WTC11 (cell line): ENCODE results near the gene RCAN2. TPM values are rescaled to one million over a fixed set of nuclear protein-coding genes. Genes with fewer than 3 reads are reported as not detected.

ENCODE experiments used
- ATAC-seq: fragments of 200-7000 bp; cut with Tn5 transposase; 2 replicates; pipeline ENCODE4 v1.10.0; 2021; ENCODE audit warnings: mild to moderate bottlenecking, moderate library complexity
- CTCF ChIA-PET: fragments of 300-600 bp; sonication (Branson Sonifier 250); formaldehyde crosslinking; loops from one replicate; lab custom pipeline; 2021; ENCODE audit warnings: antibody characterized with exemption; lab: Charles Lee
- POLR2A ChIA-PET: fragments of 350-600 bp; sonication (Branson Sonifier 250); formaldehyde crosslinking; loops from one replicate; lab custom pipeline; 2021; ENCODE audit warnings: antibody characterized with exemption; lab: Charles Lee
- DNase-seq: peaks from one replicate; pipeline ENCODE4 v3.0.0; 2021; ENCODE audit warnings: low spot score
- H3K27ac Mint-ChIP-seq: 2 replicates; pipeline ENCODE4 v1.8.0; 2021; ENCODE audit warnings: mixed read lengths
- H3K27me3 Mint-ChIP-seq: 2 replicates; pipeline ENCODE4 v1.8.0; 2021; ENCODE audit warnings: low read depth, mild to moderate bottlenecking, moderate library complexity, mixed read lengths
- H3K36me3 Mint-ChIP-seq: 2 replicates; pipeline ENCODE4 v1.8.0; 2021; ENCODE audit warnings: mixed read lengths
- H3K4me1 Mint-ChIP-seq: 2 replicates; pipeline ENCODE4 v1.8.0; 2022; ENCODE audit warnings: mixed read lengths
- H3K4me3 Mint-ChIP-seq: 2 replicates; pipeline ENCODE4 v1.8.0; 2021; ENCODE audit warnings: mild to moderate bottlenecking, moderate library complexity, mixed read lengths
- H3K9me3 Mint-ChIP-seq: 2 replicates; pipeline ENCODE4 v1.8.0; 2021; ENCODE audit warnings: mixed read lengths
- CREB1 ChIP-seq: sonication (generic); formaldehyde crosslinking; IDR thresholded peaks from 2 replicates; pipeline ENCODE4 v1.8.0; 2023; ENCODE audit warnings: mild to moderate bottlenecking, missing genetic modification reagents
- FOXJ3 ChIP-seq: sonication (generic); formaldehyde crosslinking; IDR thresholded peaks from 2 replicates; pipeline ENCODE4 v1.9.0; 2021; ENCODE audit warnings: missing genetic modification reagents, mild to moderate bottlenecking, borderline replicate concordance
- FOXK1 ChIP-seq: sonication (generic); formaldehyde crosslinking; IDR thresholded peaks from 2 replicates; pipeline ENCODE4 v1.8.0; 2022; ENCODE audit warnings: mild to moderate bottlenecking, moderate library complexity, missing genetic modification reagents
- MYBL2 ChIP-seq: sonication (generic); formaldehyde crosslinking; IDR thresholded peaks from 2 replicates; pipeline ENCODE4 v1.8.1; 2023; ENCODE audit warnings: mild to moderate bottlenecking, moderate library complexity, missing genetic modification reagents
- NFYB ChIP-seq: sonication (generic); formaldehyde crosslinking; conservative IDR thresholded peaks from 2 replicates; pipeline ENCODE4 v1.8.0; 2022; ENCODE audit warnings: low read depth, missing genetic modification reagents
- NR2C2 ChIP-seq: sonication (generic); formaldehyde crosslinking; IDR thresholded peaks from 2 replicates; pipeline ENCODE4 v1.8.0; 2022; ENCODE audit warnings: mild to moderate bottlenecking, missing genetic modification reagents
- SOX15 ChIP-seq: fragments of 250-450 bp; sonication (Bioruptor Pico); IDR thresholded peaks from 2 replicates; pipeline ENCODE4 v1.9.0; 2021; ENCODE audit warnings: mild to moderate bottlenecking
- ZBTB21 ChIP-seq: sonication (generic); formaldehyde crosslinking; IDR thresholded peaks from 2 replicates; pipeline ENCODE4 v1.8.1; 2023; ENCODE audit warnings: mild to moderate bottlenecking, missing genetic modification reagents, borderline replicate concordance
- ZNF671 ChIP-seq: fragments of 250-450 bp; sonication (Bioruptor Pico); IDR thresholded peaks from 2 replicates; pipeline ENCODE4 v1.8.0; 2021; ENCODE audit warnings: mild to moderate bottlenecking
- total RNA-seq: library from RNA; stranded (reverse); gene quantifications from 3 replicates; pipeline ENCODE4 v1.2.3, GENCODE V29; 2021
- TF ChIP-seq, protein P1 (sequence below): sonication (generic); formaldehyde crosslinking; IDR thresholded peaks from 2 replicates; pipeline ENCODE4 v1.8.0; 2023; ENCODE audit warnings: mild to moderate bottlenecking, missing genetic modification reagents
- TF ChIP-seq, protein P2 (sequence below): sonication (generic); formaldehyde crosslinking; IDR thresholded peaks from 2 replicates; pipeline ENCODE4 v1.8.1; 2023; ENCODE audit warnings: mild to moderate bottlenecking, moderate library complexity, missing genetic modification reagents
- TF ChIP-seq, protein P3 (sequence below): sonication (generic); formaldehyde crosslinking; IDR thresholded peaks from 2 replicates; pipeline ENCODE4 v1.8.1; 2023; ENCODE audit warnings: mild to moderate bottlenecking, missing genetic modification reagents, moderate library complexity
- TF ChIP-seq, protein P4 (sequence below): sonication (generic); formaldehyde crosslinking; IDR thresholded peaks from 2 replicates; pipeline ENCODE4 v1.8.0; 2022; ENCODE audit warnings: missing genetic modification reagents
- TF ChIP-seq, protein P5 (sequence below): fragments of 250-450 bp; sonication (Bioruptor Pico); IDR thresholded peaks from 2 replicates; pipeline ENCODE4 v1.8.0; 2021; ENCODE audit warnings: mild to moderate bottlenecking
- TF ChIP-seq, protein P6 (sequence below): sonication (generic); formaldehyde crosslinking; IDR thresholded peaks from 2 replicates; pipeline ENCODE4 v1.8.0; 2022; ENCODE audit warnings: mild to moderate bottlenecking, missing genetic modification reagents
- TF ChIP-seq, protein P7 (sequence below): sonication (generic); formaldehyde crosslinking; IDR thresholded peaks from 2 replicates; pipeline ENCODE4 v1.8.1; 2022; ENCODE audit warnings: mild to moderate bottlenecking, moderate library complexity, missing genetic modification reagents
- TF ChIP-seq, protein P8 (sequence below): fragments of 250-450 bp; sonication (Bioruptor Pico); conservative IDR thresholded peaks from 2 replicates; pipeline ENCODE4 v1.9.0; 2021; ENCODE audit warnings: mild to moderate bottlenecking

RCAN2 gene
- total RNA-seq, 1 experiment from 2014 or later = 3.9 TPM

DNA sequence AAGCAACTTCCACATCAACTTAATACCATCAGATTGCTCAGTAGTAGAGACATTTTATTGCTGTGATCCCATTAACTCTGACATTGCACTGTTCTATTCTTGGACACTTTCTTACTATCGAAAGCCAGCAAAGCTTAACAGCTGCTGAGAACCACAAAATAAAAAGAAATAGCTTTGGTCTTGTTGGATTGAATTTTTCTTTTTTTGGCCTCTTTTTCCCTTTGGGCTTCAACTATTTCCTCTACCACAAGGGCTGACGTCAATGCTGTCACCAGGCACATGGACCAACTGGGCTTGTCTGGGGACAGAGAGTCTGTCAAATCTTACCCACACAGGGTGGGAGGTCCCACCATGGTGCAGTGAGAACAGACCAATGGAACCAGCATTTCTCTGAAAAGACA lies 257.1 kb downstream of the RCAN2 start:
- no peak for DNase-seq
- no peak overlapping the region for H3K27ac Mint-ChIP-seq
- CTCF ChIA-PET = no interaction called here

DNA sequence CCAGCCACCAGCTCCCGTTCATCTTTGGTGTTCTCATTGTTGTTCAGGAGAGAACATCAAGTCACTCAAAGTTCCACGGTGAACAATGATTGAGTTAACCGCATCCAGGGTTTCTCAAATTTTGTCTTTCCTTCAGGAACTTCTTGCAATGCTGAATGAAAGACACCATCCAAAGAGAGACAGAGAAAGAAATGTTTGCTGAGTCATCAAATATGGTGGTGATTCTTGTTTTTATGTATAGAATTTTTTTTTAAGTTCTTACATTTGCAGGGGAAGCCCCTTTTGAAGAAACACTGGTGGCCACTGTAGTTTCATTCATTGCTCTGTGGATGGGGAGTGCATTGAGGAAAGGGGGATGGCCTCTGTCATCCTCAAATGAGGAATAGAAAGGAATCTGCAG lies 258.1 kb downstream of the RCAN2 start:
- H3K9me3 Mint-ChIP-seq = peaks cover 35% of the 10 kb centered on the region
- ChIA-PET POLR2A (no interaction called here), CTCF (no interaction called here)
- no peaks in the 10 kb centered on the region for H3K4me1 Mint-ChIP-seq
- no peak overlapping the region for H3K4me3 Mint-ChIP-seq
- H3K27ac Mint-ChIP-seq = no peak overlapping the region
- H3K36me3 Mint-ChIP-seq = peaks cover 17% of the 10 kb centered on the region
- H3K27me3 Mint-ChIP-seq = no peaks in the 10 kb centered on the region; the same call in none of the 2 replicates
- ATAC-seq (no peak), DNase-seq (no peak)
- TF ChIP-seq, protein P1, sequence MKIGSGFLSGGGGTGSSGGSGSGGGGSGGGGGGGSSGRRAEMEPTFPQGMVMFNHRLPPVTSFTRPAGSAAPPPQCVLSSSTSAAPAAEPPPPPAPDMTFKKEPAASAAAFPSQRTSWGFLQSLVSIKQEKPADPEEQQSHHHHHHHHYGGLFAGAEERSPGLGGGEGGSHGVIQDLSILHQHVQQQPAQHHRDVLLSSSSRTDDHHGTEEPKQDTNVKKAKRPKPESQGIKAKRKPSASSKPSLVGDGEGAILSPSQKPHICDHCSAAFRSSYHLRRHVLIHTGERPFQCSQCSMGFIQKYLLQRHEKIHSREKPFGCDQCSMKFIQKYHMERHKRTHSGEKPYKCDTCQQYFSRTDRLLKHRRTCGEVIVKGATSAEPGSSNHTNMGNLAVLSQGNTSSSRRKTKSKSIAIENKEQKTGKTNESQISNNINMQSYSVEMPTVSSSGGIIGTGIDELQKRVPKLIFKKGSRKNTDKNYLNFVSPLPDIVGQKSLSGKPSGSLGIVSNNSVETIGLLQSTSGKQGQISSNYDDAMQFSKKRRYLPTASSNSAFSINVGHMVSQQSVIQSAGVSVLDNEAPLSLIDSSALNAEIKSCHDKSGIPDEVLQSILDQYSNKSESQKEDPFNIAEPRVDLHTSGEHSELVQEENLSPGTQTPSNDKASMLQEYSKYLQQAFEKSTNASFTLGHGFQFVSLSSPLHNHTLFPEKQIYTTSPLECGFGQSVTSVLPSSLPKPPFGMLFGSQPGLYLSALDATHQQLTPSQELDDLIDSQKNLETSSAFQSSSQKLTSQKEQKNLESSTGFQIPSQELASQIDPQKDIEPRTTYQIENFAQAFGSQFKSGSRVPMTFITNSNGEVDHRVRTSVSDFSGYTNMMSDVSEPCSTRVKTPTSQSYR (CRISPR knock-in tag) = no peak
- TF ChIP-seq CREB1 (CRISPR knock-in tag) = no peak
- TF ChIP-seq, protein P2, sequence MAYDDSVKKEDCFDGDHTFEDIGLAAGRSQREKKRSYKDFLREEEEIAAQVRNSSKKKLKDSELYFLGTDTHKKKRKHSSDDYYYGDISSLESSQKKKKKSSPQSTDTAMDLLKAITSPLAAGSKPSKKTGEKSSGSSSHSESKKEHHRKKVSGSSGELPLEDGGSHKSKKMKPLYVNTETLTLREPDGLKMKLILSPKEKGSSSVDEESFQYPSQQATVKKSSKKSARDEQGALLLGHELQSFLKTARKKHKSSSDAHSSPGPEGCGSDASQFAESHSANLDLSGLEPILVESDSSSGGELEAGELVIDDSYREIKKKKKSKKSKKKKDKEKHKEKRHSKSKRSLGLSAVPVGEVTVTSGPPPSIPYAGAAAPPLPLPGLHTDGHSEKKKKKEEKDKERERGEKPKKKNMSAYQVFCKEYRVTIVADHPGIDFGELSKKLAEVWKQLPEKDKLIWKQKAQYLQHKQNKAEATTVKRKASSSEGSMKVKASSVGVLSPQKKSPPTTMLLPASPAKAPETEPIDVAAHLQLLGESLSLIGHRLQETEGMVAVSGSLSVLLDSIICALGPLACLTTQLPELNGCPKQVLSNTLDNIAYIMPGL (CRISPR knock-in tag) = no peak
- no peak for TF ChIP-seq FOXK1
- TF ChIP-seq NR2C2 (CRISPR knock-in tag) = no peak

More for the DNA sequence above, 257.1 kb downstream of the RCAN2 start:
- POLR2A ChIA-PET = no interaction called here
- no peaks in the 10 kb centered on the region for H3K4me1 Mint-ChIP-seq
- H3K4me3 Mint-ChIP-seq = no peak overlapping the region
- peaks cover 16% of the 10 kb centered on the region for H3K36me3 Mint-ChIP-seq
- H3K9me3 Mint-ChIP-seq = peaks cover 26% of the 10 kb centered on the region
- no peaks in the 10 kb centered on the region; the same call in none of the 2 replicates for H3K27me3 Mint-ChIP-seq
- ATAC-seq = no peak
- TF ChIP-seq, protein P3, sequence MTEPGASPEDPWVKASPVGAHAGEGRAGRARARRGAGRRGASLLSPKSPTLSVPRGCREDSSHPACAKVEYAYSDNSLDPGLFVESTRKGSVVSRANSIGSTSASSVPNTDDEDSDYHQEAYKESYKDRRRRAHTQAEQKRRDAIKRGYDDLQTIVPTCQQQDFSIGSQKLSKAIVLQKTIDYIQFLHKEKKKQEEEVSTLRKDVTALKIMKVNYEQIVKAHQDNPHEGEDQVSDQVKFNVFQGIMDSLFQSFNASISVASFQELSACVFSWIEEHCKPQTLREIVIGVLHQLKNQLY = no peak
- no peak for TF ChIP-seq NFYB (CRISPR knock-in tag)
- no peak for TF ChIP-seq MYBL2
- no peak for TF ChIP-seq ZBTB21 (CRISPR knock-in tag)
- TF ChIP-seq, protein P4, sequence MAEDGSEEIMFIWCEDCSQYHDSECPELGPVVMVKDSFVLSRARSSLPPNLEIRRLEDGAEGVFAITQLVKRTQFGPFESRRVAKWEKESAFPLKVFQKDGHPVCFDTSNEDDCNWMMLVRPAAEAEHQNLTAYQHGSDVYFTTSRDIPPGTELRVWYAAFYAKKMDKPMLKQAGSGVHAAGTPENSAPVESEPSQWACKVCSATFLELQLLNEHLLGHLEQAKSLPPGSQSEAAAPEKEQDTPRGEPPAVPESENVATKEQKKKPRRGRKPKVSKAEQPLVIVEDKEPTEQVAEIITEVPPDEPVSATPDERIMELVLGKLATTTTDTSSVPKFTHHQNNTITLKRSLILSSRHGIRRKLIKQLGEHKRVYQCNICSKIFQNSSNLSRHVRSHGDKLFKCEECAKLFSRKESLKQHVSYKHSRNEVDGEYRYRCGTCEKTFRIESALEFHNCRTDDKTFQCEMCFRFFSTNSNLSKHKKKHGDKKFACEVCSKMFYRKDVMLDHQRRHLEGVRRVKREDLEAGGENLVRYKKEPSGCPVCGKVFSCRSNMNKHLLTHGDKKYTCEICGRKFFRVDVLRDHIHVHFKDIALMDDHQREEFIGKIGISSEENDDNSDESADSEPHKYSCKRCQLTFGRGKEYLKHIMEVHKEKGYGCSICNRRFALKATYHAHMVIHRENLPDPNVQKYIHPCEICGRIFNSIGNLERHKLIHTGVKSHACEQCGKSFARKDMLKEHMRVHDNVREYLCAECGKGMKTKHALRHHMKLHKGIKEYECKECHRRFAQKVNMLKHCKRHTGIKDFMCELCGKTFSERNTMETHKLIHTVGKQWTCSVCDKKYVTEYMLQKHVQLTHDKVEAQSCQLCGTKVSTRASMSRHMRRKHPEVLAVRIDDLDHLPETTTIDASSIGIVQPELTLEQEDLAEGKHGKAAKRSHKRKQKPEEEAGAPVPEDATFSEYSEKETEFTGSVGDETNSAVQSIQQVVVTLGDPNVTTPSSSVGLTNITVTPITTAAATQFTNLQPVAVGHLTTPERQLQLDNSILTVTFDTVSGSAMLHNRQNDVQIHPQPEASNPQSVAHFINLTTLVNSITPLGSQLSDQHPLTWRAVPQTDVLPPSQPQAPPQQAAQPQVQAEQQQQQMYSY (CRISPR knock-in tag) = no peak
- TF ChIP-seq, protein P5, sequence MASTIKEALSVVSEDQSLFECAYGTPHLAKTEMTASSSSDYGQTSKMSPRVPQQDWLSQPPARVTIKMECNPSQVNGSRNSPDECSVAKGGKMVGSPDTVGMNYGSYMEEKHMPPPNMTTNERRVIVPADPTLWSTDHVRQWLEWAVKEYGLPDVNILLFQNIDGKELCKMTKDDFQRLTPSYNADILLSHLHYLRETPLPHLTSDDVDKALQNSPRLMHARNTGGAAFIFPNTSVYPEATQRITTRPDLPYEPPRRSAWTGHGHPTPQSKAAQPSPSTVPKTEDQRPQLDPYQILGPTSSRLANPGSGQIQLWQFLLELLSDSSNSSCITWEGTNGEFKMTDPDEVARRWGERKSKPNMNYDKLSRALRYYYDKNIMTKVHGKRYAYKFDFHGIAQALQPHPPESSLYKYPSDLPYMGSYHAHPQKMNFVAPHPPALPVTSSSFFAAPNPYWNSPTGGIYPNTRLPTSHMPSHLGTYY (CRISPR knock-in tag) = no peak
- TF ChIP-seq, protein P6, sequence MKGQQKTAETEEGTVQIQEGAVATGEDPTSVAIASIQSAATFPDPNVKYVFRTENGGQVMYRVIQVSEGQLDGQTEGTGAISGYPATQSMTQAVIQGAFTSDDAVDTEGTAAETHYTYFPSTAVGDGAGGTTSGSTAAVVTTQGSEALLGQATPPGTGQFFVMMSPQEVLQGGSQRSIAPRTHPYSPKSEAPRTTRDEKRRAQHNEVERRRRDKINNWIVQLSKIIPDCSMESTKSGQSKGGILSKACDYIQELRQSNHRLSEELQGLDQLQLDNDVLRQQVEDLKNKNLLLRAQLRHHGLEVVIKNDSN (CRISPR knock-in tag) = no peak
- TF ChIP-seq ZNF671 (CRISPR knock-in tag) = no peak
- TF ChIP-seq, protein P7, sequence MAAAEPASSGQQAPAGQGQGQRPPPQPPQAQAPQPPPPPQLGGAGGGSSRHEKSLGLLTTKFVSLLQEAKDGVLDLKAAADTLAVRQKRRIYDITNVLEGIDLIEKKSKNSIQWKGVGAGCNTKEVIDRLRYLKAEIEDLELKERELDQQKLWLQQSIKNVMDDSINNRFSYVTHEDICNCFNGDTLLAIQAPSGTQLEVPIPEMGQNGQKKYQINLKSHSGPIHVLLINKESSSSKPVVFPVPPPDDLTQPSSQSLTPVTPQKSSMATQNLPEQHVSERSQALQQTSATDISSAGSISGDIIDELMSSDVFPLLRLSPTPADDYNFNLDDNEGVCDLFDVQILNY (CRISPR knock-in tag) = no peak
- no peak for TF ChIP-seq CREB1 (CRISPR knock-in tag)
- no peak for TF ChIP-seq FOXJ3
- no peak for TF ChIP-seq SOX15 (CRISPR knock-in tag)
- TF ChIP-seq, protein P8, sequence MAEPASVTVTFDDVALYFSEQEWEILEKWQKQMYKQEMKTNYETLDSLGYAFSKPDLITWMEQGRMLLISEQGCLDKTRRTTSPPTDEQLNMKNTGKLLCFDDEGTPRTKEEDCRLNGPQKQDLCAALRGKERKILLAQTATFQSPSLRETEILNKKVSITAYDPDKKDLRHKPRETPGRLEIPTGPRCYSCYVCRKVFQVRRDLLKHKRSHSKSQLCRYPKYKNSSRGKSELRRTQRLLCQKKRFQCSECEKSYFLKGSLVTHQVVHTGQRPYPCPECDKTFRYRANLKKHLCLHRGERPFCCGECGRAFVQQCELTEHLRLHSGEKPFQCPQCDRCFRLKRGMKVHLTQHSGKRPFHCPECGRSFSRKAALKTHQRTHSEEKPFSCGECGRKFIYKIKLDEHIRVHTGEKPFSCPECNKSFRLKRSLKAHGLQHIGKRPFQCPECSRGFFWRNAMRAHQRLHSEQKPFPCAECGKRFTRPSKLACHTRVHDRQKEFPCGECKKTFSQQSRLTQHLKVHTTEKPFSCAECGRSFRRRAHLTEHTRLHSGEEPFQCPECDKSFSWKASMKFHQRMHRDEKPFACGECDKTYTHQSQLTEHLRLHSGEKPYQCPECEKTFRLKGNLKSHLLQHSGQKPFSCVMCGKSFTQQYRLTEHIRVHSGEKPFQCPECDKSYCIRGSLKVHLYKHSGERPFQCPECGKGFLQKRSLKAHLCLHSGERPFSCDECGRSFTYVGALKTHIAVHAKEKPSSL (CRISPR knock-in tag) = no peak
- TF ChIP-seq, all 79 proteins: peak for 0
